Activated CD4-positive, CD25-positive, alpha-beta regulatory T cell treated with anti-CD3 and anti-CD28 coated beads, Interleukin-2, amount 50 U/mL, for 16 hours (primary cell): ENCODE measurements around the gene SH3GL1.

Source experiments
- DNase-seq: peaks from one replicate; pipeline ENCODE4 v3.0.0-alpha.2; 2020; ENCODE audit warnings: low read depth, low spot score

The SH3GL1 gene

DNA sequence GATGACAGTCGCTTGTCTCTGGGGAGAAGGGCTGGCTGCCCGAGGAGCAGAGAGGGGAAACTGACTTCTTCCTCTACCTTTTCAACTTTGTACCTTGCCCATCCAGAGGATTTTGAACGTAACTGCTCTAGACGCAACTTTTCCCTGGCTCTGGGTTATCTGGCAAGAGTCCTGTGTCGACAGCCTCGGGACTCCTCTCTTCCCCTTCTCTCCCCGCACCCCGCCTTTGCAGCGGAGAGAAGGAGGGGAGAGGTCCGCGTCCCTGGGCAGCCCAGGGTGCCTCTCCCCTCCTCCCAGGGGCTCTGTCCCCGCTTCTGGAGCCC, 574 bp downstream of the SH3GL1 start:
- DNase-seq: no peak

DNA sequence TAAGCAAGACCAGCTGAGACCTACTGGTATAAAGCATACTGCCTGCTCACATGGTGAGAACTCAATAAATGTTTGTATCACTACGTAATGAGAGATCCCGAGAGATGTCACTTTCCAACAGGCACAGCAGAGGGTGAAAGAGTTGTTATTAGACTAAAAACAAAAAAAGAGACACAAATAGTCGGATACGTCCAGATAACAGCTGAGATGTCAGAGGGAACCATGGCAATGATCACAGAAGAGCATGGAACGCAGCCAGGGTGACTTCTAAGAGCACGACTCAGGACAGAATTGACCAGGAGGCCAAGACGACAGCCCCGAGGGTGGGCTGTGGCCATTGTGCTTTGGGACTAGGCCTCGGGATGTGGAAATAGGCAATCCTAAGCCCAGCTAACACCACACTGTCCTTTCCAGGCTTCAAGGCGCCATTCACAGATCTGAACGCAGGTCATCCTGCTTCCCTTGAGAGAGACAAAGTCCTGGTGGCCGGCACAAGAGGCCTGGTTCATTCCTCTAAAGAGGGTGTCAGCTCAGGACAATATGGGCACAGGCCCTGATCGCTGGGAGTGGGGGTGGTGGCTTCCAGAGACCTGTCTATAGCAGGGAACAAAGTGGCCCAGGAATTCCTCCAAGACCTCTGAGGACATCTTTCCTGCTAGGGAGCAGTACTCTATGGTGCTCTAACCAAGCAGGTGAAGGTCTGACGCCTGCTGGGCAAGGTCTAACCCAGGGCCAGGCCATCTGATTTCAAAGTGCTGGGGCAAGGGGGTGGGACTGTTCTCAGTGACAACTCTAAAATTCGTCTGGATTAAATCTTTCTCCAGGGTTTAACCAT, 3.2 kb downstream of the SH3GL1 start:
- DNase-seq: no peak

DNA sequence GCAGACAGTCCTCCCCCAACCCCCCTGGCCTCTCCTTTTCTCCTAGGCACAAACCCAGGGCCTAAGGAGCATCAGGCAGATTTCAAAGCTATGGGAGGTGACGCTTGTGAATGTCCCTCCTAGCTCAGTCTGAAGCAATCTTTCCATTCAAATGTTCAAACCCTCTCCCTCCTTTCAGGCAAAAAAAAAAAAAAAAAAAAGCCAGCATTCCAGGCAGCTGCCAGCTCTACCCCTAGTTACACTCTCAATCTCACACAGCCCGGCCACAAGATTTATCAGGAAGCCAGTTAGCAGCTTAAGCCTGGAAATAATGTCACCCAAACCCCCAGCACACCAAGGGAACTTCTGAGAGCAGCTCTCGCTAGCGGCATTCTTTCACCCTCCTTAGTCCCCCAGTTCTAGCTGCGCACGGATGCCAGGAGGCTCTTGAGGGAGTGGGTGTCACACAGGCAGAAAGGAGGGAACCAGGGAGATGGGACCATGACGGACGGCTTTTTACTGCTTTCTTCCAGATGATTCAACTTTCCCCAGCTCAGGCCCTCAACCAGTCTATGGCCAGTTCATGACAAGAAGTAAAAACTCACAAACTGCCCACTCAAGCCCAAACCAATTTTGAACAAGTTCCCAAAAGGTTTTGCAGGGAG, 6.3 kb downstream of the SH3GL1 start:
- DNase-seq: no peak

DNA sequence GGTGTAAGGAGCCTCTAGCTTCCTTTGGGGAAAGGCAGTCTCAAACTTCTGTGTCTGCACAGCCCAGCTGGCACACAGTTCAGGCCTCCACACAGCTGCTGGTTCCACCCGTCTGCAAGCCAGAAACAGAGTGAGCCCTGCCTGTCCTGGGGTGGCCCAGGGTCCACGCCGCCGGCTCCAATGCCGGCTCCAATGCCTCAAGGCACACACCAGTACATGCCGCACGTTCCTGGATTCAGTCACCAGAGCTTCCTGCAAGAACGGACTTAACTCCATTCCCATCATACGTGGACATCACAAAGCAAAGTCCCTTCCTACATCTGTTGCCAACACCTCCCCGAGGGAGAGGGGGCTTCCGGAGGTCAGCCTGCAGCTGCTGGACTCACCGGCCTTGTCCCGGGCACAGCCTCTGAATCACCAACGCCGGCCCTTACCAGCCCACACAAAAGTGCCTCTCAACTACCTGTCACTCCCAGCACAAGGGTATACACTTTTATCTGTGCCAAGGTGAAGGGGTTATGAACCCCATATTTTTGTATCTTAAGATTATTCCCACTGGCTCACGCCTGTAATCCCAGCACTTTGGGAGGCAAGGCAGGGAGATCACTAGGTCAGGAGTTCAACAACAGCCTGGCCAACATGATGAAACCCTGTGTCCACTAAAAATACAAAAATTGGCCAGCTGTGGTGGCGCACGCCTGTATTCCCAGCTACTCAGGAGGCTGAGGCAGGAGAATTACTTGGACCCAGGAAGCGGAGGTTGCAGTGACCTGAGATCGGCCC, 8.5 kb downstream of the SH3GL1 start:
- no peak for DNase-seq

DNA sequence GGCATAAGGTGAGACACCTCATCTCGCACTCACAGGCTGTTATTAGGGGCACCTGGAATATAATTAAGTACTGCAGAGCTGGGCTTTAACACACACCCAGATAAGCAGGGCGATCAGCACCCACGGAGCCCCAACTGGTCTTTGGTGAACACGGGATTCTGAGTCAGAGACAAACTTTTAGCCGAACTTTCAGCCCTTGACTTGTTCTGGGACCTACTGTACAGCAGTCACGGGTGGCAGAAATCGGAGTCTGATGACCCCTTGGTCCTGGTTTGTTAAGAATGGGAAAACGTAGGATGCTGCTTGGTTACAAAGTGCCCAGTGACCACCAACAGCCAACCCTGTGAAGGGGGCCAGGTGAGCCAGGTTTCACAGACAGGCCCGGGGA, 9.0 kb downstream of the SH3GL1 start:
- no peak for DNase-seq

DNA sequence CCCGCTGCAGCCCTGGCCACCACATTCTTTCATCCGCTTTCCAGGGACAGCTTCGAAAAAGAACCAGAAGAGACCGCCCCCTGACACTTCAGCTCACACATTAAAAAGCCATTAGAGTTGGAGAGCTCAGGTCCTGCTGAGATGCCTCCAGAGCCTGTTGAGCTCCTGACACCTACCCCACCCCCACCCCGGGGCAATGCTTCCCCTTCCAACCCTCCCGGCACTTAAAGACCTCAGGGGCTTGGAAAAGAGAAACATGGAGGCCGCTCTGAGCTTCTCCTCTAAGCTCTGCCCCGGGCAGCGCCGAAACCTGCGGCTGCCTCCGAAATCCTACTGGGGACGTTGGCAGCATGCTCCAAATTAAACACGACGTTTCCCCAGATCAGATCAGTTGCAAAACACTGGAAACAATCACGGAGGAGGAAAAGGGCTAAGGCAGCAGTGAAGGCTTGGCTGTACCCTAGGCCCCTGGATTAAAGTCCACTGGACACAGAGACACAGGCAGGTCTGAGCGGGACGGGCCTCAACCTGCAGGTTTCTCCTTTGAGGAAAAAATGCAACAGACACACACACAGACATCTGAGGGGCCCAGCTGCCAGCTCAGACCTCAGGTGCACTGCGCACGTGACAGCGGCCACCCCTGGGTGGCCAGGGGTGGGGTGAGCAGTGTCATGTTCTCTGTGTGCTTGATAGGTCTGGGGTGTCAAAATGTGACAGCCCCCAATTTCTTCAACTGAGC, 9.6 kb downstream of the SH3GL1 start:
- no peak for DNase-seq

DNA sequence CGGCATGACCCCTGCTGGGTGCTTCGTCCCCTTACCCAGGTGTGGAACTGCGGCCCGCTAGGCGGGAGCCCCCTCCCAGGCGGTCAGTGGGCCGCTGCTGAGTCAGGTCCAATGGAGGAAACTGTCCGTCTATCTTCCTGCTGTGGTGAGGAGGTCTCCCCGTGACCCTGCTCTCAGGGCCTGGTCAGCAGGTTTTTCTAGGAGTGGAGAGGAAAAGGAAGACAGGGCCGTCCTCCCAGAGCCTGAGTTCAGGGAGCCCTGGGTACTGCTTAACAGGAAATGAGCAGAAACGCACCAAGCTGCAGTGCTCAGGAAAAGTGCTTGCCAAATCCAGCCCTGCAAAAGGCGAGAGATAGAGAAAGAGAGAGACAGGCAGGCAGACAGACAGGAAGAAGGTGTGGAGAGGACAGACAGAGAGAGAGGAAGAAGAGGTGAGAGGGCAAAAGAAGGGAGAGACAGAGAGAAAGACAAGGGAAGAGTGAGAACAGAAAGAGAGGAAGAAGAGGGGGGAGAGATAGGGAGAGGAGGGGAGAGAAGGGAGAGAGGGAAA, 10.3 kb downstream of the SH3GL1 start:
- no peak for DNase-seq

DNA sequence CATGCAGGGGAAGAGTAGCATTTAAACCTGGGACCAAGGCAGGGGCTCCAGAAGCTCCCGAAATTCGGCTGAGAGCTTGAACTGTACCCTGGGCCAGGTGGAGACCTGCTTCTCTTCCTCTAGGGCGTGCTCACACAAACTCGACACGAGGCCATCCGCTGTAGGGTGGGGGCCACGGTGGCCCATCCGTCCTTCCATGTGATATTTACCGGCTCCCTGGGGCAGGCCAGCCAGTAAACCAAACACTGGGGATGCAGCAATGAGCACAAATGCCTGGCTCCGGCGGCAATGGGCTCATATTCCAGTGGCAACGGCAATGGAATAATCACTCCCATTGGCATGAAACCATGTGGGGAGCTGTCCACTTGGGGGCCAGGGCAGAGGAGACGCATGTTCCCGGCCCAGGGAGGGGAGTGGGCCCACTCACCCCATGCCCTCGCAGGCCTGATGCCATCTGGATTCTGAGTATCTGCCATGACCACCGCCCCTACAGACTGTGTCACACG, 10.8 kb downstream of the SH3GL1 start:
- DNase-seq: no peak

DNA sequence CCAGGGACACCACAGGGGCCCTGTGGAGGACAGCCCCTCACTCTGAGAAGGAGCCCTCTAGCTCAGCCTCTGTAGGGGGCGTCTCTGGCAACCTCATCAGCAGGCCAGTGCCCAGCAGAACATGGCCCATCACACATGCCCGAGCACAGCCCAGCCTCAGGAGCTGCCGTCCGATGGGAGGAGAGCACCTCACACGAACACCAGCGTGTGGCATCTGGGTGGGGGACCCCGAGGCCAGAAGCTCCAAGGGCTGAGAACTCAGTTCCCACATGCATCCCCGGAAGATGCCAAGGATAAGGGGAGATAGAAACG, 11.3 kb downstream of the SH3GL1 start:
- no peak for DNase-seq

DNA sequence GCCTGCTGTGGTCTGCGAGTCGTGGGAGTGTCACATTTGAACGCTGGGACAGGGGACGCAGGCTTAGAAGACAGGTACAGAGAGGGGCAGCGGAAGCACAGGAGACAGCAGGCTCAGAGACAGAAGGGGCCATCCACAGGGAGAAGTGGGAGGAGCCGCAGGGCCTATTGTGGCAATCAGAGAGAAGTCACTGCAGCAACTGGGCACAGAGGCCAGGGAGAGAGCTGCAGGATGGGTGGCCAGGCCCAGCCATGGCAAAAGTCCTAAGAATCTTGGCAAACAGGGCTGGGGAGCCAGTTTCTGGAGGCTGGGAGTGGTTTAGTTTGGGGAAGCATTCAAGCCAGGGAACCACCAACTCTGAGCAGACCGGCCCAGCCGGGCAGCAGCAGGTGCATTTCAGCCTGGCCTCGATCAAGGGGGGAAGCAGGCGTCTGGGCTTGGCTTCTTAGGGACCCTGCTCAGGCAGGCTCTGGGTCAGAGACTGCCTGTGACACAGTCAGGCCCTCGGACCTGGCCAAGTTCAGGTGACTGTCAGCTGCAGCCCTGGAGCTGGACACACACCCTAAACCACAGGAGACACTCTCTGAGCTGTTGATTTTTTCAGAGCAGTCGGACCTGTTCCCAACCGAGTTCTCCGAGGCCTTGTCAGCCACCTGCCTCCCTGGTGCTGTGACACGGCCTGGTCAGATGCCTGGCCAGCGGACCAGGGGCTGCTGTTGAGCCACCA, 11.8 kb downstream of the SH3GL1 start:
- no peak for DNase-seq

DNA sequence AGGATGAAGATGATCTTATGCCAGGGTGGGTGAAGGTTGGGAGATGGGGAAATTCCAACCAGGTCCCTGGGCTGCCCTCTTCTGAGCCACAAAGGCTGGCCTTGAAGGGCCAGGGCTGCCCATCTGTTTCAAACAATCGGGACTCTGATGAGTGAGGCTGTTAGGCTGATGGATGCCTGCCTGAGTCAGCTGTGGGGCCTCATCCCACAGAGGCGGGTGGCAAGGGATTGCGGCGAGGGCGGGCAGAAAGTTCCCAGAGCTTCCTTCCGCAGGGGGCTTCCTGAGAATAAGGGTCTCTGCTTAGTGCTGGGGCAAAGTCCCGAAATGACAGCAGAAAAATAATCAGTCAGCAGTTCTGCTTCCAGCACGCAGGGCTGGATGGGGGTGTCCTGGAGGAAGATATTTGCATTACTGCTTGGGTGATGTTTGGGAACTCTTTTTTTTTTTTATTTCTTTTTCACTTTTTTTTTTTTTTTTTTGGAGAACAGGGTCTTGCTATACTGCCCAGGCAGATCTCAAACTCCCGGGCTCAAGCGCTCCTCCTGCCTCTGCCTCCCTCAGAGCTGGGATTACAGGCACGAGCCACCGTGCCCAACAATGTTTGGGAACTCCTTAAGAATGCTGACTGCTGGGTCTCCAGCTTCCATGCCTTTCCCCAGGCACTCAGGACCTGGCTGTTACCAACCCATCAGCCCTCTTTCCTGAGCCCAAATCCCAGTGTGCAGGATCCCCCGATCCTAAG, 14.1 kb downstream of the SH3GL1 start:
- no peak for DNase-seq

DNA sequence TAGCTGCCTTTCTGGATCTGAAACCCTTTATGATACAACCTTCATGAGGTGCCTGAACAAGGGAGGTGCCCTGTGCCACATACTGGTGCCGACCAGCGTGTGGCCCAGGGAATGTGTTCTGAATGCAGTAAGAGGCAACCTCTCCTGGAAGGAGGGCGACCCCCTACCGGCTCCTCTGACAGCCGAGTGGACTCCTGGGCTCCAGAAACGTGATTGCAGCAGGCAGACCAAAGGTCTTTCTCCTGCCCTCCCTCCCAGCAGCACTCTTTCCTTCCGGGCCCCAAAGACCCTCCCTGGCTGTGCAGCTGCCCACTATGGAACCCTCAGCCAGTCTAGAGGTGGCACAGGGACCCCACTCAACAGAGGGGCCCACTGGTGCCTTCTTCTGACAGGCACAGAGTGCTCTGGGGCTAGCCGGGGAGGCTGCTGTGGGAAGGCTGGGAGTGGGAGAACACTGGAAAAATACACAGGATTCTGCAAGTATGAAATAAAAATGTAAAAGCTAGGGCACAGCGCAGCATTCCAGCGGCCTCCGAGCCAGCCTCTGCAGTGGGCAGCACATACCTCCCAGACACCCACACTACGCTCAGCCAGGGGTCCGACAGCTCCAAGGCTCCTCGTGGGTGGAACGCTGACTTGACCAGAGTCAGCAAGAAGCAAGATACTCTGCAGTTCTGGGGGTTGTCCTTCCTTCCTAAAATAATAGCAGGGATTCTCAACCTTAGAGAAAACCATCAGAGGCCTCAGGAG, 14.9 kb downstream of the SH3GL1 start:
- DNase-seq: no peak

DNA sequence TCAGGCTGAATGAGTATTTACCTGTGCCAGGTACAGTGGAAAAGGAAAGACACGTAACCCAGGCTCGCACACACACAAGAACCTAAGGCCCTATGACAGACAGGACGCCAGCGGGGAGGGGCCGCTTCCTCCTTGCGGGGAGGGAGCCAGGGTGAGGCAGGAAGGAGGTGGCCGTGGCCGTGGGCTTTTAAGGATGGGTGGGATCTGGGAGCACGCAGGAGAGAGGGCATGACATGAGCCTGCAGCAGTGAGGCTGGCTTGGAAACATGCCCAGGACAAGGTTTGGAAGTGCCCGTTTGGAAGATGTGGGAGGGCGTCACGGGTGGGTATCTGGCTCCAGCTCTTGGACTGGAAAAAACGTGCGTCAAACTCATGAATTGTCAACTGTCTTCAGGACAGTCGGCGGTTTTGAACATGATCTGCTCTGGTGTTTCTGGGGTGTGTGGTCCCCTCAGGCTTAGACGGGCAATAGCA, 20.1 kb downstream of the SH3GL1 start:
- DNase-seq: peak; percentile 21

DNA sequence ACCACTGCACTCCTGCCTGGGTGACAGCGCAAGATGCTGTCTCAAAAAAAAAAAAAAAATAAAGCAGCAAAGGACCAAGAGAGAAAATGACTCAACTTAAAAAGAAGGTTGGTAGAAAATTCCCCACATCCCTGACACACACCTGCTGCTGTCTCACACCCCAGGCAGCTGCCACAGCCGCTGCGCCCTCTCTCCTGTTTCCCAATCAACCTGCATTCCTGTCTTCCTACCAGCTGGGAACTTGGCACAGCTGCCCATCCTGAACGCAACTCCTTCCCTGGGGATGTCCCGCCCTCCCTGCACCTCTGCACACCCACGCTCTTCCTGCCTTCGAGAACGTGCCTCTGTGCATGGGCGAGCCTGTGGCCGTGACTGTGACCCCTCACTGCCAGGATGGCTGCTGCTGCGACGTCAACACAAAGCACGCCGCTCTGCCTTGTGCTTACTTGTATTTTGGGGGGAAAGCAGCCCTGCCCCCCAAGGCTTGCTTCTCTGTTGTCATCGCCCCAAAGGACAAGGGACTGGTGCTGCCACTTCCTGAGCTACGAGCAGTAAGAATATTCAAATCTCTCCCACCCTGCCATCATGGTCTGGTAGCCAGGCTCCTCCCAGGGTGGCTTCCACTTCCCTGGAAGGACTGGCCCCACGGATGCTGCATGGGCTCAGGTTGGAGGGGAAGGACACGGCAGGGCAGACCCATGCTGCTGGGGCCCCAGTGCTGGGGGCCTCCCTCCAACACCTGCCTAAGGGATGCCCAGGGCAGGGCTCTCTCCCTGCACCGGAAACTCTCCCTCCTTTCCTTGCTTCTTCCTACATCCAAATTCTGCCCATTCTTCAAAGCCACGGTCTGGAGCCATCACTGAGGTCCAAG, 20.7 kb downstream of the SH3GL1 start:
- no peak for DNase-seq

DNA sequence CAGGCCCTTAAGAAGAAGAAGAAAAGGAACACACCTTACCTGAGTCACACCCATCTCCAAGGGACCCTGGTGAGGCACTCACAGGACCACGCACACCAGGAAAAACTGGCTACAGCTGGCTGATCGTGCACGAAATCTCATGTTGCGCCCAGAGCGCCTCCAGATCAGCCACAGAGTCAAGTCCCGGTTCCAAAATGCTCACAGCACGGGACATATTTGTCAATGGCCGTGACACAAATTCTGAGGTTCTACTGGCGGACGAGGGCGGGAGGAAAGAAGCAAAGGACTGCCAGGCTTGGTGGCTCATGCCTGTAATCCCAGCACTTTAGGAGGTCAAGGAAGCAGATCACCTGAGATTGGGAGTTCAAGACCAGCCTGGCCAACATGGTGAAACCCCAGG, 21.5 kb downstream of the SH3GL1 start:
- DNase-seq: no peak

DNA sequence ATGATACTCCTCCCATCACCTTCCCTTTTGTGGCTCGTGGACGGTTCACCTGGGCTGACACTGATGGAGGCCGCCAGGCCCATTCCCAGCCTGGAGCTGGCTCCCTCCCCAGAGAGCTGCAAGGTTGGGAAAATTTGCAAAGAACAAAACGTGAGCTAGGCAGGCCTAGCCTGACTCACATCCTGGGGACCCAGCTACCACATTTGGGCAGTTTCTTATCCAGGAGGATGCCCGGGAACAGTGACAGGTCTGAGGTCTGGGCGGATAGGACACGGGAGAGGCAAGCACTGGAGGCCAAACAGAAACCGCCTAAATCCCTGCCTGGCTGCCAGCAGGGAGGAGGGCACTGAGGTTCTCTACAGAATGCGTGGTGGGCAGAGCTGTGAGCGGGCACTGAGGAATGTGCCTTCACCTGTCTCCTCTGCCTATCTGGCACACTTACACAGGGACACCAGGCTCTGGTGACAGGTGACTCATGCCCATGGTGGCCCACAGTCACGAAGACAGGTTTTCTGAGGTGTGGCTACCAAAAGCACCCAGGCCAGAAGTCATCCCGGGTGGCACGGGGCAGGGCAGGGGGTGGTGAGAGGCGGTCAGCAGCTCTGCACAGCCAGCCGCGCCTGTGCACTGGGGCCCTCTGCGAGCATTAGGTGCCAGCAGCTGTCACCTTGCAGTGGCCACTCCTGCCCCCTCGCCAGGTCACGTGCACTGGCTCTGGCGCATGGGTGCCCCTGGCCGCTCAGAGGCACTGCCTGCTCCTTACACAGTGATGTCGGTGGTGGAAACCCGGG, 23.2 kb downstream of the SH3GL1 start:
- no peak for DNase-seq

DNA sequence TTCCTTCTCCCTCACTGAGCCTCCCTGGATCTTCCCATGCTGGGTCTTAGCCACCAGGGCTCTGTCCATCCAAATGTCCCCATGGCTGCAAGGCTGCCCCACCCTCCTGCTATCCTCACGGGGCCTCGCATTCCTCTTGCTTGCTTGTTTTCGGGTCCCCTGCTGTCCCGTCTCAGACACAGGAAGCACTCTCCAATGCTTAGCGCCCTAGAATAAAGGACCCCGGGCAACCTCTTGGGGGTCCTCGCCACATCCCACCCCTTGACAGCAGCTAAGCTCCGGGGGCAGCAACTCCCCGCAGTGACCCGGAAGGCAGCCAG, 23.7 kb downstream of the SH3GL1 start:
- no peak for DNase-seq
